GM12878 (cell line): Measurements from ENCODE around the gene SCG3. TPM values are rescaled to one million over a fixed set of nuclear protein-coding genes. Genes with fewer than 3 reads are reported as not detected.

Experiments used
- ATAC-seq: fragments of 200-7000 bp; cut with Tn5 transposase; 3 replicates; pipeline ENCODE4 v1.9.1; 2020; ENCODE audit warnings: mild to moderate bottlenecking, moderate library complexity
- BruUV-seq: library from RNA; stranded (reverse); fragments of 400-500 nt; replicated peaks from 2 replicates; lab custom pipeline; 2021; lab: Mats Ljungman, UMichigan
- CTCF ChIA-PET: fragments of 300-600 bp; sonication (Branson Sonifier 250); formaldehyde crosslinking; extraction: SDS; loops from one replicate; lab custom pipeline; 2021; ENCODE audit warnings: inconsistent platforms; lab: Yijun Ruan, JAX
- POLR2A ChIA-PET: fragments of 350-600 bp; formaldehyde crosslinking; extraction: SDS; loops from one replicate; lab custom pipeline; 2021; ENCODE audit warnings: inconsistent platforms; lab: Charles Lee
- RAD21 ChIA-PET: fragments of 300-600 bp; sonication (Branson Sonifier 250); formaldehyde crosslinking; loops from one replicate; lab custom pipeline; 2023; ENCODE audit warnings: antibody characterized with exemption; ENCODE audit not compliant: unreplicated experiment; lab: Charles Lee
- SMC1A ChIA-PET: fragments of 300-600 bp; sonication (Branson Sonifier 250); formaldehyde crosslinking; loops from one replicate; lab custom pipeline; 2023; ENCODE audit not compliant: unreplicated experiment, uncharacterized antibody; lab: Charles Lee
- DNase-seq: peaks from one replicate; pipeline ENCODE4 v3.0.0-alpha.2; 2011; ENCODE audit warnings: low read depth, low spot score
- FAIRE-seq: peaks from 3 replicates; lab custom pipeline; 2011; peaks lifted over from hg19 to GRCh38; lab: Jason Lieb, UNC
- H2AFZ ChIP-seq: 2 replicates; pipeline ENCODE4 v1.6.0; 2011; ENCODE audit warnings: low read depth, low read length, control low read depth; ENCODE audit not compliant: control insufficient read depth
- H3K27ac ChIP-seq: 2 replicates; pipeline ENCODE4 v1.5.1; 2011; ENCODE audit warnings: control low read depth; ENCODE audit not compliant: control insufficient read depth, insufficient read depth
- H3K27me3 ChIP-seq, 2 experiments: replicated peaks in 1 of 2; 2 replicates each; pipeline versions ENCODE4 v1.6.0 to v1.6.1; 2011; ENCODE audit warnings: low read length in 1 of 2; ENCODE audit not compliant: control insufficient read depth in 2 of 2, insufficient read depth in 2 of 2
- H3K36me3 ChIP-seq, 2 experiments: 2 replicates each; pipeline ENCODE4 v1.5.1; 2011; ENCODE audit warnings: low read length in 1 of 2; ENCODE audit not compliant: control insufficient read depth in 2 of 2, insufficient read depth in 2 of 2
- H3K4me1 ChIP-seq: 2 replicates; pipeline ENCODE4 v1.6.1; 2011; ENCODE audit warnings: mild to moderate bottlenecking, low read length, moderate library complexity, mixed read lengths; ENCODE audit not compliant: control insufficient read depth, insufficient read depth
- H3K4me2 ChIP-seq: 2 replicates; pipeline ENCODE4 v1.6.0; 2011; ENCODE audit warnings: control low read depth; ENCODE audit not compliant: control insufficient read depth, insufficient read depth
- H3K4me3 ChIP-seq: fragments of 200-600 bp; sonication (generic); 2 replicates; pipeline ENCODE4 v1.5.1; 2016
- H3K79me2 ChIP-seq: 2 replicates; pipeline ENCODE4 v1.6.0; 2011; ENCODE audit warnings: low read length; ENCODE audit not compliant: control insufficient read depth, insufficient read depth
- H3K9ac ChIP-seq: 2 replicates; pipeline ENCODE4 v1.8.0; 2011; ENCODE audit warnings: low read length, control low read depth, mixed read lengths; ENCODE audit not compliant: control insufficient read depth, insufficient read depth
- H3K9me3 ChIP-seq: replicated peaks from 3 replicates; pipeline ENCODE4 v1.5.1; 2011; ENCODE audit warnings: mild to moderate bottlenecking, low read length; ENCODE audit not compliant: control insufficient read depth, insufficient read depth
- H4K20me1 ChIP-seq: 2 replicates; pipeline ENCODE4 v1.6.0; 2011; ENCODE audit not compliant: control insufficient read depth, insufficient read depth
- CHD4 ChIP-seq: fragments of 200-600 bp; sonication (generic); IDR thresholded peaks from 2 replicates; pipeline ENCODE4 v1.6.1; 2016; ENCODE audit warnings: mild to moderate bottlenecking
- HDGF ChIP-seq: fragments of 450-650 bp; IDR thresholded peaks from 2 replicates; pipeline ENCODE4 v1.6.1; 2016; ENCODE audit warnings: antibody characterized with exemption
- JUNB ChIP-seq: IDR thresholded peaks from 2 replicates; pipeline ENCODE4 v1.6.1; 2016; ENCODE audit warnings: antibody characterized with exemption, mild to moderate bottlenecking
- MEF2B ChIP-seq: fragments of 450-650 bp; IDR thresholded peaks from 2 replicates; pipeline ENCODE4 v1.6.1; 2018; ENCODE audit warnings: mild to moderate bottlenecking, moderate library complexity; ENCODE audit not compliant: partially characterized antibody, poor library complexity, severe bottlenecking
- RAD51 ChIP-seq: fragments of 450-650 bp; IDR thresholded peaks from 2 replicates; pipeline ENCODE4 v1.6.1; 2016; ENCODE audit warnings: moderate library complexity, mild to moderate bottlenecking, inconsistent platforms
- SUZ12 ChIP-seq: fragments of 200-600 bp; sonication (generic); IDR thresholded peaks from one replicate; pipeline ENCODE4 v1.6.1; 2018; ENCODE audit warnings: antibody characterized with exemption, mild to moderate bottlenecking; ENCODE audit not compliant: unreplicated experiment
- TARDBP ChIP-seq: IDR thresholded peaks from 2 replicates; pipeline ENCODE4 v1.6.1; 2016; ENCODE audit warnings: borderline replicate concordance
- TCF12 ChIP-seq: IDR thresholded peaks from 2 replicates; pipeline ENCODE4 v1.6.1; 2011; ENCODE audit warnings: low read depth, mild to moderate bottlenecking, low read length
- TCF3 ChIP-seq: IDR thresholded peaks from 2 replicates; pipeline ENCODE4 v1.6.1; 2012; ENCODE audit warnings: low read depth, mild to moderate bottlenecking, low read length, borderline replicate concordance; ENCODE audit not compliant: insufficient read depth
- ZNF217 ChIP-seq: fragments of 450-650 bp; IDR thresholded peaks from 2 replicates; pipeline ENCODE4 v1.6.1; 2017; ENCODE audit warnings: antibody characterized with exemption, mild to moderate bottlenecking
- ZNF622 ChIP-seq: fragments of 450-650 bp; IDR thresholded peaks from 2 replicates; pipeline ENCODE4 v1.6.1; 2017; ENCODE audit warnings: mild to moderate bottlenecking, inconsistent platforms
- ZZZ3 ChIP-seq: IDR thresholded peaks from 2 replicates; pipeline ENCODE4 v1.6.1; 2011; ENCODE audit warnings: low read depth; ENCODE audit not compliant: control insufficient read depth, insufficient read length
- WGBS: methylation state at CpG from one replicate; pipeline ENCODE4 v1.1.6; 2016; ENCODE audit warnings: low lambda C conversion rate; ENCODE audit not compliant: insufficient replicate concordance, insufficient coverage; ENCODE audit errors: missing lambda C conversion rate; 5-methylcytosine and 5-hydroxymethylcytosine counted together
- in situ Hi-C: fragments of 300-500 bp; cut with MboI; formaldehyde crosslinking; loops from 9 replicates; pipeline ENCODE4 v1.14.3; 2018; ENCODE audit warnings: mixed read lengths
- intact Hi-C: fragments of 100-400 bp; cut with micrococcal nuclease; formaldehyde crosslinking; loops from one replicate; pipeline ENCODE4 v1.14.2; 2022; ENCODE audit not compliant: unreplicated experiment
- polyA plus RNA-seq, 11 experiments: library from polyadenylated mRNA; depleted of rRNA in 4 of 11; unstranded in 6 of 11; stranded (reverse) in 5 of 11; fragments of >200 nt; fragmentation: Nextera tagmentation in 4 of 11; fragmentation: Illumina TruSeq in 1 of 11; extraction: Ambion mirVana in 4 of 11; extraction: Trizol in 1 of 11; gene quantifications; 1 replicate in 1 of 11; 2 replicates in 10 of 11; pipeline versions ENCODE4 v1.2.1 to v1.2.3, GENCODE V29; 2011 to 2016; ENCODE audit warnings: inconsistent platforms in 2 of 11, missing spikeins in 2 of 11, low read depth in 1 of 11
- total RNA-seq, 4 experiments: library from RNA; depleted of rRNA in 3 of 4; stranded (reverse); fragments of >200 nt in 3 of 4; fragmentation: Illumina TruSeq in 1 of 4; extraction: Trizol in 1 of 4; gene quantifications; 2 replicates each; pipeline versions ENCODE4 v1.2.1 to v1.2.3, GENCODE V29; 2013 to 2021
- TF ChIP-seq, protein P1 (sequence below): IDR thresholded peaks from 2 replicates; pipeline ENCODE4 v1.6.1; 2011; ENCODE audit warnings: borderline replicate concordance, low read depth, mild to moderate bottlenecking, moderate library complexity, mixed read lengths, low read length; ENCODE audit not compliant: insufficient read depth; ENCODE audit errors: extremely low read length
- TF ChIP-seq, protein P2 (sequence below): fragments of 450-650 bp; IDR thresholded peaks from 2 replicates; pipeline ENCODE4 v1.6.1; 2017; ENCODE audit warnings: mild to moderate bottlenecking, moderate library complexity
- TF ChIP-seq, protein P3 (sequence below): fragments of 450-650 bp; conservative IDR thresholded peaks from 2 replicates; pipeline ENCODE4 v1.6.1; 2017; ENCODE audit warnings: mild to moderate bottlenecking, moderate library complexity

Gene SCG3
- total and polyA plus RNA-seq, 10 of the 15 experiments (the other 5 are each of a cell fraction or from before 2014, with no cell fraction given): 0.03 to 0.15 (median 0.04) TPM; not detected in 7

DNA sequence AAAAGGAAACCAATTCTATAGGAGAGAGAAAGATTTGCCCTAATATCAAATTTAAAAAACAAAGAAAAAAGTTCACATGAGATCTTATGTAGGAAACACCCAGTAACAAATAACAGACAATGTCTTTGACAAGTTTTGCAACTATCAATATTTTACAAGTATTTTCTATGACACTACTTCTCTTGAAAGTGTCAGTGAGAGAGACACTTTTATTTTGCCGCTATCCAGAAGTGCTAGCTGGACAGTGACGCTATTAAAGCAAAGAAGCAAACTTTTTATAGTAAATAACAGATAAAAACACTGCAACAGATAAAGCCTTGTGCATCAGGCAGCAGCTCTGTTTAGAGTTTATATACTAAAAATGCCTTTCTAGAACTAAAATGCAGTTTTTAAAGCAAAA is 42.9 kb downstream of the SCG3 start:
- CTCF ChIA-PET: interaction anchor here (0.6 to 3.2 kb wide), 3 partner anchors 52 to 396 kb away, joined by 3 to 15 read pairs (median 3); no protein-coding TSS in a partner anchor
- SMC1A ChIA-PET: interaction anchor here (1.1 kb wide), 1 partner anchor 10 kb away, joined by 5 read pairs; no protein-coding TSS in a partner anchor
- Histone ChIP-seq H3K27ac (no peak overlapping the region), H3K4me3 (no peak overlapping the region), H3K9me3 (no peaks in the 10 kb centered on the region), H3K79me2 (peaks cover 31% of the 10 kb centered on the region), H3K36me3 (peaks cover 0 to 13% of the 10 kb centered on the region in 2 experiments; a peak in 2 of 4 replicates), H3K27me3 (no peaks in the 10 kb centered on the region), H3K4me1 (peaks cover 17% of the 10 kb centered on the region), H2AFZ (no peak overlapping the region), H3K4me2 (no peak overlapping the region), H3K9ac (no peak overlapping the region), H4K20me1 (peaks cover 3% of the 10 kb centered on the region; the same call in 1 of the 2 replicates)
- POLR2A ChIA-PET: no interaction called here
- intact Hi-C loops: no loop called here
- no peak for ATAC-seq
- FAIRE-seq: no peak
- DNase-seq: no peak
- in situ Hi-C loops: no loop called here
- BruUV-seq: no TSS peak
- 98% methylated on average over 2 of the region's 2 CpGs for WGBS
- RAD21 ChIA-PET: interaction anchor here (0.6 to 4.4 kb wide), 2 partner anchors 14 to 18 kb away, joined by 3 to 27 read pairs; partner anchors contain the start of gene LYSMD2
- TF ChIP-seq TARDBP (no peak), MEF2B (no peak), CHD4 (no peak), TCF12 (no peak), HDGF (no peak), SUZ12 (no peak), ZNF217 (no peak), TCF3 (no peak), RAD51 (no peak), JUNB (no peak), ZNF622 (no peak), ZZZ3 (no peak)
- TF ChIP-seq, protein P1, sequence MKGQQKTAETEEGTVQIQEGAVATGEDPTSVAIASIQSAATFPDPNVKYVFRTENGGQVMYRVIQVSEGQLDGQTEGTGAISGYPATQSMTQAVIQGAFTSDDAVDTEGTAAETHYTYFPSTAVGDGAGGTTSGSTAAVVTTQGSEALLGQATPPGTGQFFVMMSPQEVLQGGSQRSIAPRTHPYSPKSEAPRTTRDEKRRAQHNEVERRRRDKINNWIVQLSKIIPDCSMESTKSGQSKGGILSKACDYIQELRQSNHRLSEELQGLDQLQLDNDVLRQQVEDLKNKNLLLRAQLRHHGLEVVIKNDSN: no peak
- TF ChIP-seq, protein P2, sequence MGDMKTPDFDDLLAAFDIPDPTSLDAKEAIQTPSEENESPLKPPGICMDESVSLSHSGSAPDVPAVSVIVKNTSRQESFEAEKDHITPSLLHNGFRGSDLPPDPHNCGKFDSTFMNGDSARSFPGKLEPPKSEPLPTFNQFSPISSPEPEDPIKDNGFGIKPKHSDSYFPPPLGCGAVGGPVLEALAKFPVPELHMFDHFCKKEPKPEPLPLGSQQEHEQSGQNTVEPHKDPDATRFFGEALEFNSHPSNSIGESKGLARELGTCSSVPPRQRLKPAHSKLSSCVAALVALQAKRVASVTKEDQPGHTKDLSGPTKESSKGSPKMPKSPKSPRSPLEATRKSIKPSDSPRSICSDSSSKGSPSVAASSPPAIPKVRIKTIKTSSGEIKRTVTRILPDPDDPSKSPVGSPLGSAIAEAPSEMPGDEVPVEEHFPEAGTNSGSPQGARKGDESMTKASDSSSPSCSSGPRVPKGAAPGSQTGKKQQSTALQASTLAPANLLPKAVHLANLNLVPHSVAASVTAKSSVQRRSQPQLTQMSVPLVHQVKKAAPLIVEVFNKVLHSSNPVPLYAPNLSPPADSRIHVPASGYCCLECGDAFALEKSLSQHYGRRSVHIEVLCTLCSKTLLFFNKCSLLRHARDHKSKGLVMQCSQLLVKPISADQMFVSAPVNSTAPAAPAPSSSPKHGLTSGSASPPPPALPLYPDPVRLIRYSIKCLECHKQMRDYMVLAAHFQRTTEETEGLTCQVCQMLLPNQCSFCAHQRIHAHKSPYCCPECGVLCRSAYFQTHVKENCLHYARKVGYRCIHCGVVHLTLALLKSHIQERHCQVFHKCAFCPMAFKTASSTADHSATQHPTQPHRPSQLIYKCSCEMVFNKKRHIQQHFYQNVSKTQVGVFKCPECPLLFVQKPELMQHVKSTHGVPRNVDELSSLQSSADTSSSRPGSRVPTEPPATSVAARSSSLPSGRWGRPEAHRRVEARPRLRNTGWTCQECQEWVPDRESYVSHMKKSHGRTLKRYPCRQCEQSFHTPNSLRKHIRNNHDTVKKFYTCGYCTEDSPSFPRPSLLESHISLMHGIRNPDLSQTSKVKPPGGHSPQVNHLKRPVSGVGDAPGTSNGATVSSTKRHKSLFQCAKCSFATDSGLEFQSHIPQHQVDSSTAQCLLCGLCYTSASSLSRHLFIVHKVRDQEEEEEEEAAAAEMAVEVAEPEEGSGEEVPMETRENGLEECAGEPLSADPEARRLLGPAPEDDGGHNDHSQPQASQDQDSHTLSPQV: no peak
- TF ChIP-seq, protein P3, sequence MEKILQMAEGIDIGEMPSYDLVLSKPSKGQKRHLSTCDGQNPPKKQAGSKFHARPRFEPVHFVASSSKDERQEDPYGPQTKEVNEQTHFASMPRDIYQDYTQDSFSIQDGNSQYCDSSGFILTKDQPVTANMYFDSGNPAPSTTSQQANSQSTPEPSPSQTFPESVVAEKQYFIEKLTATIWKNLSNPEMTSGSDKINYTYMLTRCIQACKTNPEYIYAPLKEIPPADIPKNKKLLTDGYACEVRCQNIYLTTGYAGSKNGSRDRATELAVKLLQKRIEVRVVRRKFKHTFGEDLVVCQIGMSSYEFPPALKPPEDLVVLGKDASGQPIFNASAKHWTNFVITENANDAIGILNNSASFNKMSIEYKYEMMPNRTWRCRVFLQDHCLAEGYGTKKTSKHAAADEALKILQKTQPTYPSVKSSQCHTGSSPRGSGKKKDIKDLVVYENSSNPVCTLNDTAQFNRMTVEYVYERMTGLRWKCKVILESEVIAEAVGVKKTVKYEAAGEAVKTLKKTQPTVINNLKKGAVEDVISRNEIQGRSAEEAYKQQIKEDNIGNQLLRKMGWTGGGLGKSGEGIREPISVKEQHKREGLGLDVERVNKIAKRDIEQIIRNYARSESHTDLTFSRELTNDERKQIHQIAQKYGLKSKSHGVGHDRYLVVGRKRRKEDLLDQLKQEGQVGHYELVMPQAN: no peak
